Adrenal gland (tissue), 12 donors: ENCODE data around the gene TMEM256. TPM values are rescaled to one million over a fixed set of nuclear protein-coding genes. Genes with fewer than 3 reads are reported as not detected.

Source experiments
- DNase-seq, 7 donors: peaks; one replicate each; pipeline ENCODE4 v3.0.0-alpha.2; 2019 to 2020
- H3K27ac ChIP-seq, 5 donors: fragments of 200-600 bp; sonication (generic) in 4 of 5; 1 replicate in 3 of 5; 2 replicates in 2 of 5; pipeline versions ENCODE4 v1.5.1 to v1.8.0; 2016 to 2020; ENCODE audit warnings: mild to moderate bottlenecking in 1 of 5
- H3K27me3 ChIP-seq: fragments of 200-600 bp; 2 replicates; pipeline ENCODE4 v1.8.0; 2021
- H3K36me3 ChIP-seq, 2 donors: fragments of 200-600 bp; replicated peaks in 1 of 2; 1 replicate in 1 of 2; 2 replicates in 1 of 2; pipeline versions ENCODE4 v1.5.1 to v1.8.0; 2018 to 2022
- H3K4me1 ChIP-seq, 2 donors: fragments of 200-600 bp; replicated peaks in 1 of 2; 1 replicate in 1 of 2; 2 replicates in 1 of 2; pipeline versions ENCODE4 v1.5.1 to v1.8.0; 2018 to 2021
- H3K4me3 ChIP-seq, 4 donors: fragments of 200-600 bp; sonication (generic) in 3 of 4; one replicate each; pipeline ENCODE4 v1.5.1; 2016 to 2018
- H3K9me3 ChIP-seq, 3 donors: fragments of 200-600 bp; sonication (generic) in 1 of 3; replicated peaks in 1 of 3; 1 replicate in 2 of 3; 2 replicates in 1 of 3; pipeline versions ENCODE4 v1.5.1 to v1.8.0; 2016 to 2021
- POLR2A ChIP-seq, 2 donors: fragments of 450-650 bp; IDR thresholded peaks; one replicate each; pipeline ENCODE4 v1.6.1; 2017; ENCODE audit warnings: antibody characterized with exemption in 2 of 2, mild to moderate bottlenecking in 2 of 2, moderate library complexity in 1 of 2
- WGBS, 4 donors: extraction: QIAGEN DNeasy Blood & Tissue Kit in 2 of 4; methylation state at CpG; one replicate each; pipeline versions ENCODE4 v1.1.5 to v1.1.7; 2013 to 2017; 5-methylcytosine and 5-hydroxymethylcytosine counted together
- intact Hi-C, 2 donors: fragments of 100-400 bp; cut with DNase I; formaldehyde crosslinking; loops; one replicate each; pipeline versions ENCODE4 v1.14.1 to v1.15.0; 2022 to 2023
- polyA plus RNA-seq, 3 donors: library from polyadenylated mRNA; stranded (reverse); fragments of 200-250 nt in 2 of 3; fragments of 350-450 nt in 1 of 3; fragmentation: Illumina TruSeq in 1 of 3; extraction: RNeasy Lipid Tissue Mini Kit (QIAGEN cat#74804) in 1 of 3; gene quantifications; one replicate each; pipeline ENCODE4 v1.2.3, GENCODE V29; 2013 to 2014
- total RNA-seq, 9 donors: library from RNA; depleted of rRNA in 4 of 9; stranded (reverse); fragments of >200 nt in 4 of 9; fragments of 120-200 nt in 1 of 9; fragmentation: NEBNext Ultra II Directional in 1 of 9; extraction: Animal tissue kit (Norgen Biotek cat#: 25700) in 1 of 9; gene quantifications; one replicate each; pipeline versions ENCODE4 v1.1.0 to v1.2.4, GENCODE V29; 2013 to 2023
- TF ChIP-seq, protein P1 (sequence below), 6 experiments: fragments of 450-650 bp in 4 of 6; fragments of 200-600 bp in 2 of 6; sonication (generic) in 1 of 6; IDR thresholded peaks; 1 replicate in 5 of 6; 2 replicates in 1 of 6; pipeline versions ENCODE4 v1.5.1 to v1.8.0; 2016 to 2021; ENCODE audit warnings: antibody characterized with exemption in 6 of 6, mild to moderate bottlenecking in 2 of 6, moderate library complexity in 1 of 6
- donor health status: healthy with polysubstance abuse.
- donor health status: Bipolar disorder and iron deficiency.
- donor health status: DM: yes; HTN: yes; CAD: no.
- donor health status: DM: no; HTN: no; CAD: no.
- donor health status: DM: no; HTN: no; CAD: no.
- donor health status: DM: yes; HTN: yes; CAD: no.

Gene TMEM256
- total and polyA plus RNA-seq, 12 donors = 48.5 to 334 (median 93.2) TPM

DNA sequence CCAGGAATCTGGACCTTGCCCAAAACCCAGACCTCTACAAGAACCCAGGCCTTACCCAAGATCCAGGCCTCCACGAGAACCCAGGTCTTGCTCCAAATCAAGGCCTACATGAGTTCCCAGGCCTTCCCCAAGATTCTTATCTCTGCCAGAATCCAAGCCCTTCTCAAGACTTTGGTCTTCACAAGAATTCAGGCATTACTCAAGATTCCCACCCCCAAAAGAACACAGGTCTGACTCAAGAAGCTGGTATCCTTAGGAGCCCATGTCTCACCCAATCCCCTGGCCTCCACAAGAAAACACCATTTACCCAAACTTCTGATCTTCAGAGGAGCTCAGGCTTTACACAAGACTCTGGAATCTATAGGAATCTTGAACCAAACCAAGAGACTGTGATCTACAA, 27.3 kb upstream of the TMEM256 start:
- intact Hi-C loops = loop anchor here in 1 of 2 donors (5.0 kb wide), 1 partner anchor 74 kb away; the partner anchor contains the start of gene TMEM95
- H3K4me3 ChIP-seq = no peak overlapping the region
- DNase-seq = no peak
- 83 to 92% (median 86%) methylated on average over 1 of the region's 1 CpG for WGBS, 4 donors
- H3K36me3 ChIP-seq = no peaks in the 10 kb centered on the region
- no peak overlapping the region for H3K27ac ChIP-seq
- no peaks in the 10 kb centered on the region for H3K27me3 ChIP-seq
- TF ChIP-seq POLR2A (IDR thresholded peaks at IDR 0.05) = no peak
- TF ChIP-seq, protein P1, sequence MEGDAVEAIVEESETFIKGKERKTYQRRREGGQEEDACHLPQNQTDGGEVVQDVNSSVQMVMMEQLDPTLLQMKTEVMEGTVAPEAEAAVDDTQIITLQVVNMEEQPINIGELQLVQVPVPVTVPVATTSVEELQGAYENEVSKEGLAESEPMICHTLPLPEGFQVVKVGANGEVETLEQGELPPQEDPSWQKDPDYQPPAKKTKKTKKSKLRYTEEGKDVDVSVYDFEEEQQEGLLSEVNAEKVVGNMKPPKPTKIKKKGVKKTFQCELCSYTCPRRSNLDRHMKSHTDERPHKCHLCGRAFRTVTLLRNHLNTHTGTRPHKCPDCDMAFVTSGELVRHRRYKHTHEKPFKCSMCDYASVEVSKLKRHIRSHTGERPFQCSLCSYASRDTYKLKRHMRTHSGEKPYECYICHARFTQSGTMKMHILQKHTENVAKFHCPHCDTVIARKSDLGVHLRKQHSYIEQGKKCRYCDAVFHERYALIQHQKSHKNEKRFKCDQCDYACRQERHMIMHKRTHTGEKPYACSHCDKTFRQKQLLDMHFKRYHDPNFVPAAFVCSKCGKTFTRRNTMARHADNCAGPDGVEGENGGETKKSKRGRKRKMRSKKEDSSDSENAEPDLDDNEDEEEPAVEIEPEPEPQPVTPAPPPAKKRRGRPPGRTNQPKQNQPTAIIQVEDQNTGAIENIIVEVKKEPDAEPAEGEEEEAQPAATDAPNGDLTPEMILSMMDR (IDR thresholded peaks at IDR 0.05) = no peak
- H3K9me3 ChIP-seq = no peaks in the 10 kb centered on the region
- H3K4me1 ChIP-seq = peaks cover 7 to 13% of the 10 kb centered on the region in 2 donors

DNA sequence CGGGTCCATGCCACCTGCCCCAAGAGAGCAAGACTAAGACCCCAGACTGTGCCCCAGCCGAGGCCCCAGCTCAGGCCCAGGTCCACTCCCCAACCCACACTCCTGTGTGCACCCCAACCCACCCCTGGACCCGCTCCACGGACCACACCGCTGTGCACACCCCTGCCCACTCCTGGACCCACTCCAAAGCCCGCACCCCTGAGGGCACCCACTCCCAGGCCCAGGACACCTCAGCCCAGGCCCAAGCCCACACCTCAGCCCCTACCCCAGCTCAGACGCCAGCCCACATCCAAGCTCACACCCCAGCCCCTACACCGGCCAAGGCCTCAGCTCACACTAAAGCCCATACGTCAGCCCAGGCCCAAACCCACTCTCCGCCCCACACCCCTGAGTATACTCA, 25.8 kb upstream of the TMEM256 start:
- intact Hi-C loops = loop anchor here in 1 of 2 donors (5.0 kb wide), 1 partner anchor 72 kb away; the partner anchor contains the start of gene TMEM95

DNA sequence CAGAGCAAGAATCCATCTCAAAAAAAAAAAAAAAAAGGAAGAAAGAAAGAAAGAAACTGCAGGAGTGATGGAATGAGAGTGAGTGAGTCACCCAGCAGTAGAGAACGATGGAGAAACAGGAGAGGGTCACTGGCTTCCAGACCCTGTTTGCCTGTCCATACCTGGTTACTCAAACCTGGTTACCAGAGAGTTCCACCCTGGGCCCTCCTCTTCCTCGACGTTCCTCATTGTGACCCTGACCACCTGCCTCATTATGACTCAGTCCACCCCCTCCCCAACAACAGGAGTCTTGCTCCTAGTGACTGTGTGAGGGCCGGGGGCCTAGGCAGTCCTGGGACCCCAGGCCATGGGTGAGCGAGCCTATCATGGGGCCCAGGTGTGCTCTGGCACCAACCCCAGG, 24.7 kb upstream of the TMEM256 start, which contains the start of gene SPEM3:
Gene SPEM3, plus strand, starts transcription at position 301 of the 400 bp plus-strand sequence. Its CDS starts 46 bp downstream, at position 347.
- WGBS, 4 donors = 51 to 60% (median 57%) methylated on average over 5 of the region's 5 CpGs
- H3K27ac ChIP-seq = no peak within 1 kb of the TSS
- intact Hi-C loops = no loop called here

More for the DNA sequence above, 25.8 kb upstream of the TMEM256 start:
- Histone ChIP-seq H3K36me3 (no peaks in the 10 kb centered on the region), H3K4me3 (no peak overlapping the region), H3K27ac (no peak overlapping the region), H3K9me3 (no peaks in the 10 kb centered on the region), H3K4me1 (peaks cover under 1 to 2% of the 10 kb centered on the region in 2 donors), H3K27me3 (no peaks in the 10 kb centered on the region)
- no peak for DNase-seq
- TF ChIP-seq POLR2A (IDR thresholded peaks at IDR 0.05) = no peak
- 90 to 94% (median 92%) methylated on average over 10 of the region's 10 CpGs for WGBS, 4 donors

DNA sequence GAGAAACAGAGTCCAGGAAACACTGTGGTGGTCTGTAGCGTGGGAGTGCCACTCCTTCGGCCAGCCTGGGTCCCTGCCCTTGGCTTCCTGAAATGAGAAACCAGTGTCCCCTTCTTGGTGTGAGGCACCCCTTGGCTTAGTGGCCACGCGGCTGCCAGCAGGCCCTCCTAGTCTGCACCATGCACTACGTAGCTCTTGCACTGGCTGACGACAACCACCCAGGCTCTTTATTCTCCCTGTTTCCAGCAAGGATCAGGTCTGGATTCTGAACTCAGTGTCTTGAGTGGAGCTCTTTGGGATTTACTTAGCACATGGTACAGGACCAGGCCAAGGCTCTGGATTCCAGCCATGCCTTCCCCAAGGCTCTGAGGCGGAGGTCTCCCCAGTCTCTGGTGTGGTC, 23.7 kb upstream of the TMEM256 start:
- intact Hi-C loops = no loop called here
- H3K36me3 ChIP-seq = no peaks in the 10 kb centered on the region
- H3K27ac ChIP-seq = no peak overlapping the region
- no peaks in the 10 kb centered on the region for H3K9me3 ChIP-seq
- H3K4me1 ChIP-seq = no peaks in the 10 kb centered on the region
- DNase-seq = no peak
- 88 to 92% (median 90%) methylated on average over 6 to 7 of the region's 7 CpGs for WGBS, 4 donors
- H3K4me3 ChIP-seq = no peak overlapping the region
- TF ChIP-seq, protein P1 (IDR thresholded peaks at IDR 0.05) = no peak
- TF ChIP-seq POLR2A (IDR thresholded peaks at IDR 0.05) = no peak
- H3K27me3 ChIP-seq = no peaks in the 10 kb centered on the region

More for the DNA sequence above, 24.7 kb upstream of the TMEM256 start, which contains the start of gene SPEM3:
- Histone ChIP-seq H3K4me3 (no peak within 1 kb of the TSS), H3K27me3 (no peaks in the 10 kb centered on the region), H3K36me3 (no peaks in the 10 kb centered on the region), H3K4me1 (no peaks in the 10 kb centered on the region), H3K9me3 (no peaks in the 10 kb centered on the region)
- no peak for DNase-seq
- TF ChIP-seq, protein P1 (IDR thresholded peaks at IDR 0.05) = no peak
- no peak for TF ChIP-seq POLR2A (IDR thresholded peaks at IDR 0.05)

DNA sequence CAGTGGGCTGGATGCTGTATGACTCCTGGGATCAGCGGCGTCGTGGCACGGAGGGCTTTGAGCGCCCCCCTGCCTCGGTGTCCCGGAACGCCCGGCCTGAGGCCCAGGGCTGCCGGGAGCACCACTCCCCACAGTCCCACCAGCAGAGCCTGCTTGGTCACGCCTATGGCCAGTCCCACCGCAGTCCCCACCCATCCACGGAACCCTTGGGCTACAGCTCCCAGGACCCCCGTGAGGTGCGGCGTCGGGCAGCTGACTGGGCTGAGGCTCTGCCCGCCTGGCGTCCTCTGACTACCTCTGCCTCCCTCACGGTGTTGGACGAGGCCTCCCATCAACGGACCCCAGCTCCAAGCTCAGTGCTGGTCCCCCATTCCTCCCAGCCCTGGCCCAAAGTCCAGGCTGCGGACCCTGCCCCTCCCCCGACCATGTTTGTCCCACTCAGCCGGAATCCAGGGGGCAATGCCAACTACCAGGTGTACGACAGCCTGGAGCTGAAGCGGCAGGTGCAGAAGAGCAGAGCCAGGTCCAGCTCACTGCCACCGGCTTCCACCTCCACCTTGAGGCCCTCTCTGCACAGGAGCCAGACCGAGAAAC, 23.1 kb upstream of the TMEM256 start:
- DNase-seq = no peak
- H3K27me3 ChIP-seq = no peaks in the 10 kb centered on the region
- H3K27ac ChIP-seq = no peak overlapping the region
- no peaks in the 10 kb centered on the region for H3K4me1 ChIP-seq
- H3K4me3 ChIP-seq = no peak overlapping the region
- no peak for TF ChIP-seq POLR2A (IDR thresholded peaks at IDR 0.05)
- TF ChIP-seq, protein P1 (IDR thresholded peaks at IDR 0.05) = no peak
- intact Hi-C loops = no loop called here
- WGBS, 4 donors = 90 to 94% (median 91%) methylated on average over 12 to 29 of the region's 29 CpGs
- no peaks in the 10 kb centered on the region for H3K9me3 ChIP-seq
- no peaks in the 10 kb centered on the region for H3K36me3 ChIP-seq
